Stimulated activated CD8-positive, alpha-beta memory T cell treated with anti-CD3 and anti-CD28 coated beads, Interleukin-15, amount 100 ng/mL, for 1 hour (primary cell): ENCODE measurements around the gene RETREG3.
"Not testable (repeated sequence)": the region's sequence is repeated elsewhere in the genome, so short reads cannot be mapped to it uniquely, and the experiment has no call there.

Experiments used
- DNase-seq: peaks from one replicate; pipeline ENCODE4 v3.0.0-alpha.2; 2020; ENCODE audit warnings: low read depth

Gene RETREG3

GRCh38 chr17:42571435-42572225 is 37.5 kb downstream of the RETREG3 start:
- no peak for DNase-seq

GRCh38 chr17:42568341-42569111 is 40.6 kb downstream of the RETREG3 start:
- DNase-seq = no peak

DNA sequence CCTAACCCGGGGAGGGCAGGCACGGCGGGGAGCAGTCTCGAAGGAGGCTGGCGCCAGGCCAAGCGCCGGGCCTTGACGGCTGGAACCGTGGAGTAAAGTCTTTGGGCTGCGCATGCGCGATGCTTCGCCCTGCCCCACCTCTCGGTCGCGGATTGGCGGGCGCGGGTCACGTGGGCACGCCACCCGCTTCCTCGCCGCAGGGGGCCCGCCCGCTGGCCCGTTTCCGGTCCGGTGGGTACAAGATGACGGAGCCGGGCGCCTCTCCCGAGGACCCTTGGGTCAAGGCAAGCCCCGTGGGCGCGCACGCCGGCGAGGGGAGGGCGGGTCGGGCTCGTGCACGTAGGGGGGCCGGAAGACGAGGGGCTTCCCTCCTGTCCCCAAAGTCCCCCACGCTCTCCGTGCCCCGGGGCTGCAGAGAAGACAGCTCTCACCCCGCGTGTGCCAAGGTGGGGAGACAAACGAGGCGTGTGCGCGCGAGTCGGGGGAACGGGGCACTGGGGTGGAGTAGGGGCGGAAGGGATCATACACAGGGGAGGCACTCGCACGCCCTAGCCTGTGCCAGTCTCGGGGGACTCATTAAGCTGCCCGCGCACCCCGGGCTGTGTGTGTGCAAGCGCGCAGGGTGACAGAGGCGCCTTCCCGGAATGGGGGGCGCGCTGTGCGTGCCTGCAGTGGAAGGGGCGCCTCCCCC is 42.1 kb downstream of the RETREG3 start, which contains the start of gene MLX:
Gene MLX, plus strand, starts transcription at position 218 of the 691 bp plus-strand sequence. Its CDS starts 25 bp downstream, at position 243.
- peak; percentile 79 for DNase-seq

- DNase-seq = no peak
Measured at GRCh38 chr17:42566215-42566882, 42.8 kb downstream of the RETREG3 start.

DNA sequence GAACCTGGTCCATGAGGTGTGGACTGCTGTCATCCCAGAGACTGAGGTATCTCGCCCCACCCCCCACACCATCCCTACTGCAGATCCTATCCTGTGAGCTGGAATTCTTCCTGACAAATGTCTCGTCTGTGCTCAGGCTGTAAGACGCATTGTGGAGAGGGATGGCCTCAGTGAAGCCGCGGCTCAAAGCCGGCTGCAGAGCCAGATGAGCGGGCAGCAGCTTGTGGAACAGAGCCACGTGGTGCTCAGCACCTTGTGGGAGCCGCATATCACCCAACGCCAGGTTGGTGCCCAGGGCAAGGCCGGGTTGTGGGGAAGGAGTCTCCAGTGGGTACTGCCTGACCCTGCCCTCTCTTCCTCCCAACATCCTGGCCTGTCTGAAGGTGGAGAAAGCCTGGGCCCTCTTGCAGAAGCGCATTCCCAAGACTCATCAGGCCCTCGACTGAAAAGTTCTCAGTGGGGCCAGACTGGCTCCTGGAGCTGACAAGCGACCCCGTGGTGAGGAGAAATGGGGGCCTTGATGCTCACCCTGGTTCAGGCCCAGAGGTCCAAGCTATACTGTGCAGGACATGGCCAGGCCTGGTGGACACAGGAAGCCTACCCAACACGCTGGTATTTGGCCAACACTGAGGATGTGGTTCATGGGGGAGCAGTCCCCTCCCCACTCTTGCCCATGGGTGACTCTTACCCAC is 43.5 kb downstream of the RETREG3 start:
- no peak for DNase-seq

DNA sequence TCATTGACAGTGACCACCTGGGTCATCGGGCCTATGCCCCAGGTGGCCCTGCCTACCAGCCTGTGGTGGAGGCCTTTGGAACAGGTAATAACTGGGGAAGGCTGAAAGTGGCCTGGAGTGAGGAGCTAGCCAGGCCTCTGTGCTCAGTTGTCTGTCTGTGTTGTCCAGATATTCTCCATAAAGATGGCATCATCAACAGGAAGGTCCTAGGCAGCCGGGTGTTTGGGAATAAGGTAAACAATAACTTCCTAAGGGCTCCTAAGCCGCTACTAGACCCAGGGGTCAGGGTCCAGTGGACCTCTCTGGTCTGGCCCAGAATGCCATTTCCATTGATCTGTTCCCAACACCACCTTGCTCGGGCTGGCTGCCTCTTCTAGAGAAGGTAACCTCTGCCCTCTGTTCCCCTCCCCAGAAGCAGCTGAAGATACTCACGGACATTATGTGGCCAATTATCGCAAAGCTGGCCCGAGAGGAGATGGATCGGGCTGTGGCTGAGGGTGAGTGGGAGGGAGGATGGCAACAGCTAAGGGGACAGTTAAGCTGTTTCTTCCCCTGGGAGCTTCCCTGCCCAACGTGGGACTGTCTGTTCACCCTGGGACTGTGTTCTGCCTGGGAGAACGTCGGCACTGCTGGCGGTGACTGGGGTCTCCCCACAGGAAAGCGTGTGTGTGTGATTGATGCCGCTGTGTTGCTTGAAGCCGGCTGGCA is 44.2 kb downstream of the RETREG3 start:
- DNase-seq = no peak

DNA sequence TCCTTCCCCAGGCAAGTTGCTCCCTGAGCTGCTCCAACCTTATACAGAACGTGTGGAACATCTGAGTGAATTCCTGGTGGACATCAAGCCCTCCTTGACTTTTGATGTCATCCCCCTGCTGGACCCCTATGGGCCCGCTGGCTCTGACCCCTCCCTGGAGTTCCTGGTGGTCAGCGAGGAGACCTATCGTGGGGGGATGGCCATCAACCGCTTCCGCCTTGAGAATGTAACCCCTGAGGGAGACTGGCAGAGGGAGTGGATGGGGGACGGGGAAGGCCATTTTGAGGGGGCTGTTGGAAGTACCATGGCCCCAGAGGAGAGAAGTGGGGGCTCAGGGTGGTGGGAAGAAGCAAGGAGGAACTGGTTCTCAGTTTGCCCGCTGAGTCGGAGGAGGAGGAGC is 45.2 kb downstream of the RETREG3 start:
- no peak for DNase-seq

GRCh38 chr17:42563543-42563942 is 45.6 kb downstream of the RETREG3 start:
- no peak for DNase-seq

GRCh38 chr17:42563143-42563509 is 46.0 kb downstream of the RETREG3 start:
- DNase-seq = no peak

- DNase-seq = no peak
Measured at GRCh38 chr17:42562388-42563142, 46.6 kb downstream of the RETREG3 start.

- DNase-seq = peak; percentile 84
Measured at GRCh38 chr17:42561897-42562387, 47.2 kb downstream of the RETREG3 start, which contains the start of gene COASY. Gene COASY (plus strand): TSS chr17:42562148. CDS start chr17:42562623, 475 bp downstream.

DNA sequence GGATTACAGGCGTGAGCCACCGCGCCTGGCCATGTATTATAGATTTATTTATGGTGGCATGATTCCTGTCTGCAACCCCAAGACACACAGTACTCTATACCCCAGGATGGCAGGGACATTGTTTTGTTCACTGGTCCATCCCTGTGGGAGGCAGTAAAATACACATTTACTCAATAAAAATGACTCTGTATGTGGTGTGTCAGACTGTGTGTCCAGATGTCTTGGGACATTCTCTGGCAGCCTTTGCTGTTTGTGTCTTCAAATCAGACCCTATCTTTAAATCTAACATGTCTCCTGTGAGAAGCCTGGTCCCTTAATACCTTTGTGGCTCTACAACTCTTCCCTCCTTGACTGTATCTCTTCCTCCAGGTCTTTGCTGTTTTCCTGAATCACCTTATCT is 48.9 kb downstream of the RETREG3 start:
- no peak for DNase-seq

- no peak for DNase-seq
Measured at GRCh38 chr17:42559075-42559474, 50.1 kb downstream of the RETREG3 start.

DNA sequence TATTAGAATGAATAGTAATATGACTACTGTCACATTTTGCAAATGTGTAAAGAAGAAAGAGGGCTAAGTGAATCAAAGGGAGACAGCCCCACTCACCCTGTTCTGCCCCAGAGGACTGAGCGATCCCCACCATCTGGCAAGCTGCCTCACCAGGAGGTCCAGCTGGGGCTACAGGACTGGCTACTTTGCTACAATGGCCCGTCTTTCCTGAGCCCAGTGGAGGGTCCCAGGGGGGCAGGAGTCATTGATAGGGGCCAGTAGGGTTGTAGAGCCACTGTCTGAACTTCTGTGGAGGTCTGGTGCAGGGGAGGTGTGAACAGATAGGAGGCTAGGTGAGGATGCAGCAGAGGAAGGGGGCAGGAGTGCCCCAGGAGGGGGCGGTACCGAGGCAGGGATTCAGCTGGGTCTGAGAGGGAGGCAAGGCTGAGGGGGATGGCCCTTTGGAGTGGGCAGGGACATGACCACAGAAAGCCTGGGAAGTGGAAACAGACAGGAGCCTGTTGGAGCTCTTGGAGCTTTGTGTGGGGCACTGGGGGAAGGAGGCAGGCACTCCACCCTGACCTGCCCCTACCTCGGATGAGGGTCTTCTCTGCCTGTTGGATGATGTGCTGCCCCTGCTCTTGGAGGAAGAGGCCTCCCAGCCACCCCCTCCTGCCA is 53.1 kb downstream of the RETREG3 start:
- DNase-seq = not testable (repeated sequence)

- no peak for DNase-seq
Measured at GRCh38 chr17:42555122-42555622, 54.0 kb downstream of the RETREG3 start.

GRCh38 chr17:42554250-42555121 is 54.7 kb downstream of the RETREG3 start:
- DNase-seq = no peak

GRCh38 chr17:42553866-42554249 is 55.3 kb downstream of the RETREG3 start:
- no peak for DNase-seq
